HG02852 (cell line): ENCODE data around the gene BMP8B.
"Not testable (repeated sequence)": the region's sequence is repeated elsewhere in the genome, so short reads cannot be mapped to it uniquely, and the experiment has no call there.

Source experiments
- ATAC-seq: cut with Tn5 transposase; IDR thresholded peaks from one replicate; pipeline ENCODE4 v1.9.1; 2021; ENCODE audit warnings: mild to moderate bottlenecking, moderate library complexity; ENCODE audit not compliant: unreplicated experiment

The BMP8B gene, protein sequence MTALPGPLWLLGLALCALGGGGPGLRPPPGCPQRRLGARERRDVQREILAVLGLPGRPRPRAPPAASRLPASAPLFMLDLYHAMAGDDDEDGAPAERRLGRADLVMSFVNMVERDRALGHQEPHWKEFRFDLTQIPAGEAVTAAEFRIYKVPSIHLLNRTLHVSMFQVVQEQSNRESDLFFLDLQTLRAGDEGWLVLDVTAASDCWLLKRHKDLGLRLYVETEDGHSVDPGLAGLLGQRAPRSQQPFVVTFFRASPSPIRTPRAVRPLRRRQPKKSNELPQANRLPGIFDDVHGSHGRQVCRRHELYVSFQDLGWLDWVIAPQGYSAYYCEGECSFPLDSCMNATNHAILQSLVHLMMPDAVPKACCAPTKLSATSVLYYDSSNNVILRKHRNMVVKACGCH

DNA sequence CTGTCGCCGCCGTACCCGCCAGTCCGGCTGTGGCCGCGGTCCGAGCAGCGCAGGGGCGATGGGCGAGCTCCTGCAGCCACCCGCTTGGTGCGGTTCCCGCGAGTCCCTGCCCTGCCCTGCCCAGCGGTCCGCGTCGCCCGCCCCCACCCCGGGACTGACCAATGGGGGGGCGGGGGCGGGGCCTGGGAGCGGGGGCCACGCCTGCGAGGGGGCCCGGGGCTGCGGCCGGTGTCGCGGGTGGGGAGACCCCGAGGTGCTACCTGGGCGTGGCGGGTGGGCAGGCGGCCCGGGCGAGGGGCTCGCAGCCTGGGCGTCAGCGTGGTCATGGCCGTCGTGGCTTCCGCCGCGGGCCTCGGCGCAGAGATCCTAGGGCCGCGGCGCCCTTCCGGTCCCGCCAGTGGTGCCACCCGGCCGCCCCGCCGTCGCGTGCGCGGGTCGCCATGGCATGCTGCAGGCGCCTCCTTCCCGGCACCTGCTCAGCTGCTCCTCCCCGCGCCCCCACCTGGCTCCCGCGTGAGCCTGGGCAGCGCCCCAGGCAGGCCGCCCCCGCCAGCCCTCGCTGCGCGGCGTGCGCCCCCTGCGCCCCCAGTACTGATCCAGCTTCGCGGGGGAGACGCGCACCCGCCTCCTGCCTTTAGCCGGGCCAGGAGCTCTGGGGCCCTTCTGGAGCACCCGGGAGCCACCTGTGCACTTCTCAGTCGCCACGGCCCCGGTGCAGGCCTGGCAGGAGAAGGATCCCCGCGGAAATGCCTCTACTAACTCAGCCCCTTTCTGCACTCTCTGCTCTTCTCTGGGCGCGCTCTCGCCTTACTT is at the start of gene BMP8B:
BMP8B (minus strand) TSS at position 108 of the 813 bp plus-strand sequence. CDS start 380 bp downstream, outside the sequence.
- peak; percentile 64 for ATAC-seq

GRCh38 chr1:39836595-39837110 is 48.0 kb upstream of the BMP8B start:
- no peak for ATAC-seq

GRCh38 chr1:39835935-39836594 is 47.4 kb upstream of the BMP8B start:
- ATAC-seq: no peak

DNA sequence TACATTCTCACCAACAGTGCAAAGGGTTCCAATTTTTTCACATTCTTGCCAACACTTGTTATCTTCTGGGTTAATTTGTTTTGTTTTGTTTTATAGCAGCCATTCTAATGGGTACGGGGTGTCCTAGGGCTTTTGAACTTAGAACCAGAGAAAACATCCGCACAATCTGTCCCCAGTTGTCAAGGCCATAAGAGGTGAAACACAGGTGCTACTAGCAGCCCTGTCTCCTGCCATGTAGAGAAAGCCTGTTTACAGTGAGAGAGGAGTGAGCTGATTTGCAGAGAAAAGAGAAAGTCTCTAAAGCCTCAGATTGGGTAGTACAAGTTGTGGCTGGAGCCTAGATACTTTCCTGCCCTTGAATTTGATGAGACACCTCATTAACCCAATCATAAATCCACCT is 46.4 kb upstream of the BMP8B start:
- ATAC-seq: no peak

DNA sequence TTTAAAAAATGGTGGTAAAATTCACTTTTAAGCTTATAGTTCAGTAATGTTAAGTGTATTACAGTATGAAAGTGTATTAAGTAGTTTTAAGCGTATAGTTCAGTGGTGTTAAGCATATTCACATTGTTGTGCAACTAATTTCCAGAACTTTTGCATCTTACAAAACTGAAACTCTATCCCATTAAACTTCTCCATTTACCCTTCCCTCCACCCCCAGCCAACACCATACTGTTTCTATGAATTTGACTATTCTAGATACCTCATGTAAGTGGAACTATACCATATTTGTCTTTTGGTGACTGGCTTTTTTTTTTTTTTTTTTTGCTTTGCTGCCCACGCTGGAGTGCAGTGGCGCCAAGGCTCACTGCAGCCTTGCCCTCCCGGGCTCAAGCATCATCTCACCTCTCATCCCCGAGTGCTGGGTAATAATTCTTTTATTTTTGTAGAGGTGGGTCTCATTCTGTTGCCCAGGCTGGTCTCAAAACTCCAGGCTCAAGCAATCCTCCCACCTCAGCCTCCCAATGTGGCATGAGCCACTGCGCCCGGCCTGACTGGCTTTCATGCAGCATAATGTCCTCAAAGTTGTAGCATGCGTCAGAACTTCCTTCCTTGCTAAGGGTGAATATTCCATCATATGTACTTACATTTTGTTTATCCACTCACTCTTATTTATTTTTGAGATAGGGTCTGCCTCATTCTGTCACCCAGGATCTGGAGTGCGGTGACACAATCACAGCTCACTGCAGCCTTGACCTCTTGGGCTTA is 45.1 kb upstream of the BMP8B start:
- no peak for ATAC-seq

GRCh38 chr1:39833121-39833520 is 44.5 kb upstream of the BMP8B start:
- no peak for ATAC-seq

- no peak for ATAC-seq
Observed at GRCh38 chr1:39832294-39832693, 43.6 kb upstream of the BMP8B start.

DNA sequence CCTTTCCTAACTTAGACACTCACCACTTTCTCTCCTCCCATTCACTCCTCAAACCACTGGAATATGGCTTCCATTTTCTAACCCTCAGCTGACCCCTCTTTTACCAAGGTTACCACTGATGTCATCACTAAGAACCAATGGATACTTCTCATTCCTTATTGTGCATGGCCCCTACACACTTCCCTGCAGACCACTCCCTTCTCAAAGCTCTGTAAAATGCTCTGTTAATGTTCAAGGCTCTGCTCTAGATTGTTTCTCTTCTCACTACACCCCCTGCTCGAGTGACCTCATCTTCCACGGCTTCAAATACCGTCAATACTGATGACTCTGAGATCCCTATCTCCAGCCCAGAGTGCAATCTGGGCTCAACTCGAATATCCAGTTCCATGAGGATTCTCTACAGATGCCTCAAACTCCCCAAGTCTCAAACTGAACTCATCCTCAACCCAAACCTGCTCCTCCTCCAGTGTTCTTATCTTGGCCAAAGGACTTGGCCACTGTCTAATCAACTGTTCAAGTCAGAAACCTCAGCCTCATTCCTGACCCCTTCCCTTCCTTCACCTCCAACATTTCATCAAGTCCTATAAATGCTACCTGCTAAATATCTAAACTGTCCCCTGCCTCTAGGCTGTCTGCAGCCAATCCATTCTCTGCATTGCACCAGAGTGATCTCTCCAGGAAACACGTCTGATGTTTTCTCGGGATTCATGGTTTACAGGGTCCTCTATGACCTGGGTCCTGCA is 41.3 kb upstream of the BMP8B start:
- ATAC-seq: no peak

DNA sequence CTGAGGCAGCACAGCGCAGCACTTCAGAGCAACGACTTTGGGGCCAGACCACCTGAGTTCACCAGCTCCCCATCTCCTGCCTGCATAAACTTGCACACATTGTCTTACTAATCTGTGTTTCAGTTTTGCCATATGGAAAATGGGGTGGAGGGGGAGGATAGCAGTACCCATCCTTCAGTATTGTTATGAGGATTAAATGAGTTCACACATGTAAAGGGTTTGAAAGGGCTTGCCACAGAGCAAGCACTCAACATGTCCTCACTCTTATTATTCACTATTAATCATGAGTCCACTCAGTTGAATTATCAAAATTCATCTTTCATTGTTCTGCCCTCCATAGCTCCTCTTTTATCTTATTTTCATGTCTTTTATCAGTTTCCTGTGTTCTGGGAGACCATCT is 40.1 kb upstream of the BMP8B start:
- ATAC-seq: no peak

DNA sequence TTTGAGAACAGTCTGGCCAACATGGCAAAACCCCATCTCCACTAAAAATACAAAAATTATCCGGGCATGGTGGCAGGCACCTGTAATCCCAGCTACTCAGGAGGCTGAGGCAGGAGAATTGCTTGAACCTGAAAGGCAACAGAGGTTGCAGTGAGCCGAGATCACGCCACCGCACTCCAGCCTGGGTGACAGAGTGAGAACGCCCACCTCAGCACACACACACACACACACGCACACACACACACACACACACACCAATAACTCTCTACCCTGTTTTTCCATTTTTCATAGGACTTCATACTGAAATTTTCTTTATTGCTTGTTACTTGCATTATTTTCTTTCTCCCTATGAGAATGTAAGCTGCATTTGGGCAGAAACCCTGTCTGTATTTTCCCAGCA is 39.6 kb upstream of the BMP8B start:
- not testable (repeated sequence) for ATAC-seq

DNA sequence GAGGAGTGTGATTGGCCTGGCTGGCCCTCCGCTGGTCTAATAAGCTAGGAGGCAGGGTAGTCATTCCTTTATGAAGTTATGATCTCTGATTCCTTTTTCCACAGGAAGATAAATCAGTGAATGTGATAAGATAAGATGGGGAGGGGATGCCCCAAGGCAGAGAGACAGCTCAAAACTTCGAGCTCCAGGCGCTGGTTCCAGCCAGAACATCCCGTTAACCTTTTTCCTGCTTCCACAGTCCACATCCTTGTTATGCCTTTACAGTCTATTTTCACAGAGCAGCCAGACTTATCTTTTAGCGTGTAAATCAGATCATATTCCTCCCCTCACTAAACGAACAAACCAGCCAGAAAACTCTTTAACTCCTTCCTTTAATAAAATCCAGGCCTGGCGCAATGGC is 38.5 kb upstream of the BMP8B start:
- ATAC-seq: no peak

GRCh38 chr1:39826583-39826982 is 37.9 kb upstream of the BMP8B start:
- ATAC-seq: no peak

- no peak for ATAC-seq
Observed at GRCh38 chr1:39825432-39825941, 36.8 kb upstream of the BMP8B start.

DNA sequence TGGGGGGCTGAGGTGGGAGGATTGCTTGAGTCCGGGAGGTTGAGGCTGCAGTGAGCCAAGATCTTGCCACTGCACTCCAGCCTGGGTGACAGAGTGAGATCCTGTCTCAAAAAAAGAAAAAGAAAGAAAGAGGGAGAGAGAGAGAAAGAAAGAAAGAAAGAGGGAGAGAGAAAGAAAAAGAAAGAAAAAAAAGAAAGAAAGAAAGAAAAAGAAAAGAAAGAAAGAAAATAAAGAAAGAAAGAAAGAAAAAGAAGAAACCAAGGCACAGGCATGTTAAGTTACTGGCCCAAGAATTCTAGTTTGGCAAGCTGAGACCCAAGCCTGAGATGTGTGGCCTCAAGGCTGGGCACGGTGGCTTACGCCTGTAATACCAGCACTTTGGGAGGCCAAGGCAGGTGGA is 34.8 kb upstream of the BMP8B start:
- not testable (repeated sequence) for ATAC-seq

DNA sequence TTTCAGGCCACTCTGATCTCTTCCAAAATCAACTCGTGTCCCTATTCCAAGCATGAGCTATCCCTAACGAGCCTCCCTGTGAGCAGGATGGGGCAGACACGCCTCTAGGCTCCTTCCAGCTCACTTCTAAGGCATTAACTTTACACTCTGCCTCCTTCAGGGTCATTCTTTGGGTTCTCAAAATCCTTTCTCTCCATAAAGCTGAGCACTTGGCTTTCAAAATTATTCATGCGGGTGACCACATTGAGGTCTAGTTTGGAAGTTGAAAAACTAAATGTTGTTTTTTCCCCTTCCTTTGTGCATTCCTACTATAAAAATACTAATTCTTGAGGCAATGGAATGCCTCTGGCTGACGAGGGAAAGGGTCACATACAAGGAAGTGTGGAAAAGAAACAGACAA is 33.5 kb upstream of the BMP8B start:
- ATAC-seq: no peak

DNA sequence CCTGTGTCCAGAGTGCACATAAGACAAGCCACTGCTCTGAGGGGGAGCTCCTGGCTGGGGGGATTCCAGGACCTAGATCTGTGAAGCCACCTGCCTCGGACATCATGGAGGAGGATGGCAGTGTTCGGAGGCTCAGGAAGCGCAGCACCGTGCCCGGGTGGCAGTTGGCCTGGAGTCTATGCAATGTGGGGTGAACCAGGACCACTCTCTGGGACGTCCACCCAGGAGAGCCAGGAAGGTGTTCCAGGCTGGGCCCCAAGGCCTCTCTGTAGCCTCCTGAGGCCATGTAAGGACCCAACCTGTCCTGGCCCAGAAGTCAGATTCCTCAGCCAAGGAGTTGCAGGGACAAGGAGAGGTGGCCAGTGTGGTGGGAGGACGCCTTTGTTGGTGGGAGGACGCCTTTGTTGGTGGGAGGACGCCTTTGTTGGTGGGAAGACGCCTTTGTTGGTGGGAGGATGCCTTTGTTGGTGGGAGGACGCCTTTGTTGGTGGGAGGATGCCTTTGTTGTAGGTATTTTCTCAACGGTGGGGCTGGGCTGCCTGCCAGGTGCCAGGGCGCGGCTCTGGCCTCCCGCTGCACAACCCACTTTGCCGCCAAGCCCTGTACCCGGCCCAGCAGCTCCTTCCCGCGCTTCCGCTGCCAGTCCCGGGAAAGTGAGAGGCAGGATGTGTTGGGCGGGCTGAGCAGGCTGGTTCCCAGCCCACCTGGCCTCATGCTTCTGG is 30.6 kb upstream of the BMP8B start:
- ATAC-seq: no peak

DNA sequence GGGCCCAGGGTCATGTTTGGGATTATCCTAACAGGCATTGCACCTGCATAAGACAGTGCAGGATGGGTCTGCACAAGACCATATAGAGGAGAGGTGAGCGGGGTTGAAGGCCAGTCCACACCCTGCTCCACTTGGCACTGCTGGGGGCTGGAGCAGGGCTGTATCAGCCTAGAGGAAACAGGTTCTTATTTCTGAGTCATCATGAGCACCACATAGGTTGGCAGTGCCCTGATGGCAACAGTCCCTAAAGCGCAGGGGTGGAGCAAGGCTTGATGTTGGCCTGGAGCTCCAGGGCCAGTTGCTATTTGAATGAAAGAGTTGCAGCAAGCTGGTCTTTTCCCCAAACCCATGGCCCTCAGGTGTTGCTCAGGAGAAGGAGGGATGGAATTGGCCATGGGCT is 29.8 kb upstream of the BMP8B start:
- ATAC-seq: no peak

DNA sequence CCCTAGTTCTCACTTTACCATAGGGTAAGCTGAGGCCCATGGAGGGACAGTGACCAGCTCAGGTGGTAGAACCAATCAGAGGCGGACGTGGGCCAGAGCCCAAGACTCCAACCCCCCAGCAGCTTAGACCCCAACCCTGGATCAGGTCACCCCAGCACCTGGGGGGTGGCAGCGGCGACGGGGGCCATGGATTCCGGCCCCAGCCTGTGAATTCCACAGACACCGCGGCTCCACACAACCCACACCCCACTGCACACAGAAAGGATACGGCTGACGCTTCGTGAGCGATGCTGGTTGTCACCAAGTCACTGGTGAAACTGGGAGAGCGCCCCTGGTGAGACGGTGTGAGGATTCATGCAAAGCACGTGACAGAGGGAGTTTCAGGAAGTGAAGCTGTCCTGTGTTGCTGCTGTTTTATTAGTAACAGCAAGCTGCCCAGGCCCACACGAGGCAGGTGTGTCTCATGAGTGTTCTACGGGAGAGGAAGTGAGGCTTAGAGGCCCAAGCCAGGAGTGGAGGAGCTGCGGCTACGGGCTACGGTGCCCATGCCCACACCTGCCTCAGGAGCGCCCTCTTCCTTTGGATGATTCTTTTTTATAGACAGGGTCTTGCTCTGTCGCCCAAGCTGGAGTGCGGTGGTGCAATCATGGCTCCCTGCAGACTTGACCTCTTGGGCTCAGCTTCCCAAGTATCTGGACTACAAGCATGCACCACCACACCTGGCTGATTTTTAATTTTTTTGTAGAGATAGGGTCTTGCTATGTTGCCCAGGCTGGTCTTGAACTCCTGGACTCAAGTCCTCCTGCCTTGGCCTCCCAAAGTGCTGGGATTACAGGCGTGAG is 28.6 kb upstream of the BMP8B start:
- ATAC-seq: peak; percentile 84
